Measurements from ENCODE around the gene ASTE1. TPM values are rescaled to one million over a fixed set of nuclear protein-coding genes. Genes with fewer than 3 reads are reported as not detected.

The ASTE1 gene
- total and polyA plus RNA-seq, 10 of the 15 experiments (the other 5 are each of a cell fraction or from before 2014, with no cell fraction given), result 5.1 to 12.0 (median 8.2) TPM

DNA sequence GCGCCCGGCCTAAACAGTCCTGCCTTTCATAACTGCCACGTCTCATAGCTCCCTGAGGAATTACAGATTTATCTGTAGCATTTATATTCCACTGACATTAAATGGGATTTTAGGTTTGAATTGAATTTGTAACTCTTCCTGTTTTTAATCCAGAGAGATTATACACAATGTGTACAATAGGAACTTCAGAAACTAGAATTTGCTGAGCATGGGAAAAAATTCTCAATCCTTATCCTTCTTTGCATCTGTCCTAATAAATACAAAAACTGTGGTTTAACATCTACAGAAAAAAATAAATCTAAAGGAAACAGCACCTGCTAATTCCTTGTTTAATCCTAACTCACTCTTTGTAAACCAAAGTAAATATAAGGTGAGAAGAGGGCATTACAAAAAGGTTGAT lies 2.2 kb upstream of the ASTE1 start (continued):
- TF ChIP-seq, protein P1, sequence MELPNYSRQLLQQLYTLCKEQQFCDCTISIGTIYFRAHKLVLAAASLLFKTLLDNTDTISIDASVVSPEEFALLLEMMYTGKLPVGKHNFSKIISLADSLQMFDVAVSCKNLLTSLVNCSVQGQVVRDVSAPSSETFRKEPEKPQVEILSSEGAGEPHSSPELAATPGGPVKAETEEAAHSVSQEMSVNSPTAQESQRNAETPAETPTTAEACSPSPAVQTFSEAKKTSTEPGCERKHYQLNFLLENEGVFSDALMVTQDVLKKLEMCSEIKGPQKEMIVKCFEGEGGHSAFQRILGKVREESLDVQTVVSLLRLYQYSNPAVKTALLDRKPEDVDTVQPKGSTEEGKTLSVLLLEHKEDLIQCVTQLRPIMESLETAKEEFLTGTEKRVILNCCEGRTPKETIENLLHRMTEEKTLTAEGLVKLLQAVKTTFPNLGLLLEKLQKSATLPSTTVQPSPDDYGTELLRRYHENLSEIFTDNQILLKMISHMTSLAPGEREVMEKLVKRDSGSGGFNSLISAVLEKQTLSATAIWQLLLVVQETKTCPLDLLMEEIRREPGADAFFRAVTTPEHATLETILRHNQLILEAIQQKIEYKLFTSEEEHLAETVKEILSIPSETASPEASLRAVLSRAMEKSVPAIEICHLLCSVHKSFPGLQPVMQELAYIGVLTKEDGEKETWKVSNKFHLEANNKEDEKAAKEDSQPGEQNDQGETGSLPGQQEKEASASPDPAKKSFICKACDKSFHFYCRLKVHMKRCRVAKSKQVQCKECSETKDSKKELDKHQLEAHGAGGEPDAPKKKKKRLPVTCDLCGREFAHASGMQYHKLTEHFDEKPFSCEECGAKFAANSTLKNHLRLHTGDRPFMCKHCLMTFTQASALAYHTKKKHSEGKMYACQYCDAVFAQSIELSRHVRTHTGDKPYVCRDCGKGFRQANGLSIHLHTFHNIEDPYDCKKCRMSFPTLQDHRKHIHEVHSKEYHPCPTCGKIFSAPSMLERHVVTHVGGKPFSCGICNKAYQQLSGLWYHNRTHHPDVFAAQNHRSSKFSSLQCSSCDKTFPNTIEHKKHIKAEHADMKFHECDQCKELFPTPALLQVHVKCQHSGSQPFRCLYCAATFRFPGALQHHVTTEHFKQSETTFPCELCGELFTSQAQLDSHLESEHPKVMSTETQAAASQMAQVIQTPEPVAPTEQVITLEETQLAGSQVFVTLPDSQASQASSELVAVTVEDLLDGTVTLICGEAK (IDR thresholded peaks at IDR 0.05; ENCODE audit: borderline replicate concordance), result no peak
- no peak for TF ChIP-seq NR2C1 (IDR thresholded peaks at IDR 0.05)
- no peak for TF ChIP-seq CHD4 (IDR thresholded peaks at IDR 0.05)
- no peak for TF ChIP-seq CREM (IDR thresholded peaks at IDR 0.05; ENCODE audit: low read depth)
- TF ChIP-seq SREBF1 (IDR thresholded peaks at IDR 0.05; ENCODE audit: low read length), result no peak
- TF ChIP-seq, protein P2, sequence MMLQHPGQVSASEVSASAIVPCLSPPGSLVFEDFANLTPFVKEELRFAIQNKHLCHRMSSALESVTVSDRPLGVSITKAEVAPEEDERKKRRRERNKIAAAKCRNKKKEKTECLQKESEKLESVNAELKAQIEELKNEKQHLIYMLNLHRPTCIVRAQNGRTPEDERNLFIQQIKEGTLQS (IDR thresholded peaks at IDR 0.05; ENCODE audit: borderline replicate concordance, extremely low read depth, low read depth, low read length), result no peak

- Histone ChIP-seq H3K27ac (ENCODE audit: control insufficient read depth, insufficient read depth) (no peak overlapping the region; the same call in 1 of the 2 replicates), H3K9me3 (replicated peaks; ENCODE audit: control insufficient read depth, insufficient read depth, low read length) (no peaks in the 10 kb centered on the region), H3K9ac (ENCODE audit: control insufficient read depth, insufficient read depth, low read length) (no peak overlapping the region; the same call in 1 of the 2 replicates), H3K4me3 (peak overlapping the region; percentile 97), H3K36me3 (ENCODE audit: control insufficient read depth in 2 of 2, insufficient read depth in 2 of 2, low read length in 1 of 2) (no peaks in the 10 kb centered on the region), H3K79me2 (ENCODE audit: control insufficient read depth, insufficient read depth, low read length) (peaks cover 4% of the 10 kb centered on the region; the same call in 1 of the 2 replicates), H2AFZ (ENCODE audit: control insufficient read depth, low read depth, low read length) (no peak overlapping the region), H3K4me2 (ENCODE audit: control insufficient read depth, insufficient read depth) (peak overlapping the region; percentile 38), H4K20me1 (ENCODE audit: control insufficient read depth, insufficient read depth) (no peaks in the 10 kb centered on the region), H3K4me1 (ENCODE audit: control insufficient read depth, insufficient read depth, low read length) (no peaks in the 10 kb centered on the region; the same call in 1 of the 2 replicates), H3K27me3 (replicated peaks in 1 of 2; ENCODE audit: control insufficient read depth in 2 of 2, insufficient read depth in 2 of 2, low read length in 1 of 2) (no peaks in the 10 kb centered on the region)
- CTCF ChIA-PET, result interaction anchor here (1.1 to 2.9 kb wide), 4 partner anchors 7 to 283 kb away, joined by 3 to 22 read pairs (median 6); no protein-coding TSS in a partner anchor
- ATAC-seq (no peak), FAIRE-seq (peak; percentile 31), DNase-seq (ENCODE audit: low read depth, low spot score) (no peak)
- RAD21 ChIA-PET (ENCODE audit: unreplicated experiment), result interaction anchor here (0.7 to 2.2 kb wide), 3 partner anchors 131 to 685 kb away, joined by 3 to 6 read pairs (median 3); partner anchors contain the start of gene ATP2C1
- SMC1A ChIA-PET (ENCODE audit: uncharacterized antibody, unreplicated experiment), result interaction anchor here (1.2 to 1.7 kb wide), 3 partner anchors 9 to 134 kb away, joined by 4 to 6 read pairs (median 4); no protein-coding TSS in a partner anchor
- WGBS (ENCODE audit: insufficient coverage, insufficient replicate concordance, low lambda C conversion rate, missing lambda C conversion rate), result 100% methylated on average over 1 of the region's 1 CpG
- POLR2A ChIA-PET, result interaction anchor here (0.6 to 1.3 kb wide), 2 partner anchors 21 to 130 kb away, joined by 3 to 5 read pairs; no protein-coding TSS in a partner anchor
- no TSS peak for BruUV-seq (replicated peaks)
- intact Hi-C loops (cut with micrococcal nuclease; ENCODE audit: unreplicated experiment) (loop anchor here (5.0 to 10.0 kb wide), 3 partner anchors 271 to 469 kb away; partner anchors contain the start of gene NUDT16), in situ Hi-C loops (cut with MboI) (no loop called here)
- TF ChIP-seq, protein P3, sequence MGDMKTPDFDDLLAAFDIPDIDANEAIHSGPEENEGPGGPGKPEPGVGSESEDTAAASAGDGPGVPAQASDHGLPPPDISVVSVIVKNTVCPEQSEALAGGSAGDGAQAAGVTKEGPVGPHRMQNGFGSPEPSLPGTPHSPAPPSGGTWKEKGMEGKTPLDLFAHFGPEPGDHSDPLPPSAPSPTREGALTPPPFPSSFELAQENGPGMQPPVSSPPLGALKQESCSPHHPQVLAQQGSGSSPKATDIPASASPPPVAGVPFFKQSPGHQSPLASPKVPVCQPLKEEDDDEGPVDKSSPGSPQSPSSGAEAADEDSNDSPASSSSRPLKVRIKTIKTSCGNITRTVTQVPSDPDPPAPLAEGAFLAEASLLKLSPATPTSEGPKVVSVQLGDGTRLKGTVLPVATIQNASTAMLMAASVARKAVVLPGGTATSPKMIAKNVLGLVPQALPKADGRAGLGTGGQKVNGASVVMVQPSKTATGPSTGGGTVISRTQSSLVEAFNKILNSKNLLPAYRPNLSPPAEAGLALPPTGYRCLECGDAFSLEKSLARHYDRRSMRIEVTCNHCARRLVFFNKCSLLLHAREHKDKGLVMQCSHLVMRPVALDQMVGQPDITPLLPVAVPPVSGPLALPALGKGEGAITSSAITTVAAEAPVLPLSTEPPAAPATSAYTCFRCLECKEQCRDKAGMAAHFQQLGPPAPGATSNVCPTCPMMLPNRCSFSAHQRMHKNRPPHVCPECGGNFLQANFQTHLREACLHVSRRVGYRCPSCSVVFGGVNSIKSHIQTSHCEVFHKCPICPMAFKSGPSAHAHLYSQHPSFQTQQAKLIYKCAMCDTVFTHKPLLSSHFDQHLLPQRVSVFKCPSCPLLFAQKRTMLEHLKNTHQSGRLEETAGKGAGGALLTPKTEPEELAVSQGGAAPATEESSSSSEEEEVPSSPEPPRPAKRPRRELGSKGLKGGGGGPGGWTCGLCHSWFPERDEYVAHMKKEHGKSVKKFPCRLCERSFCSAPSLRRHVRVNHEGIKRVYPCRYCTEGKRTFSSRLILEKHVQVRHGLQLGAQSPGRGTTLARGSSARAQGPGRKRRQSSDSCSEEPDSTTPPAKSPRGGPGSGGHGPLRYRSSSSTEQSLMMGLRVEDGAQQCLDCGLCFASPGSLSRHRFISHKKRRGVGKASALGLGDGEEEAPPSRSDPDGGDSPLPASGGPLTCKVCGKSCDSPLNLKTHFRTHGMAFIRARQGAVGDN (IDR thresholded peaks at IDR 0.05), result no peak
- TF ChIP-seq IRF4 (IDR thresholded peaks at IDR 0.05; ENCODE audit: low read depth, low read length), result no peak
- TF ChIP-seq ATF2 (IDR thresholded peaks at IDR 0.05; ENCODE audit: low read length), result no peak
- TF ChIP-seq SMC3 (IDR thresholded peaks at IDR 0.05; ENCODE audit: borderline replicate concordance, low read length), result no peak
- no peak for TF ChIP-seq FOS (IDR thresholded peaks at IDR 0.05; ENCODE audit: borderline replicate concordance, extremely low read depth, insufficient read length)
Measured at GRCh38 chr3:131025539-131025938, 1.1 kb downstream of the ASTE1 start.

Data from GM12878 (cell line).